ENCODE data around the gene FOXF1. TPM values are rescaled to one million over a fixed set of nuclear protein-coding genes. Genes with fewer than 3 reads are reported as not detected.

Gene FOXF1
- polyA plus RNA-seq, 2 of the 4 experiments (the other 2 are of a cell fraction), result not detected

DNA sequence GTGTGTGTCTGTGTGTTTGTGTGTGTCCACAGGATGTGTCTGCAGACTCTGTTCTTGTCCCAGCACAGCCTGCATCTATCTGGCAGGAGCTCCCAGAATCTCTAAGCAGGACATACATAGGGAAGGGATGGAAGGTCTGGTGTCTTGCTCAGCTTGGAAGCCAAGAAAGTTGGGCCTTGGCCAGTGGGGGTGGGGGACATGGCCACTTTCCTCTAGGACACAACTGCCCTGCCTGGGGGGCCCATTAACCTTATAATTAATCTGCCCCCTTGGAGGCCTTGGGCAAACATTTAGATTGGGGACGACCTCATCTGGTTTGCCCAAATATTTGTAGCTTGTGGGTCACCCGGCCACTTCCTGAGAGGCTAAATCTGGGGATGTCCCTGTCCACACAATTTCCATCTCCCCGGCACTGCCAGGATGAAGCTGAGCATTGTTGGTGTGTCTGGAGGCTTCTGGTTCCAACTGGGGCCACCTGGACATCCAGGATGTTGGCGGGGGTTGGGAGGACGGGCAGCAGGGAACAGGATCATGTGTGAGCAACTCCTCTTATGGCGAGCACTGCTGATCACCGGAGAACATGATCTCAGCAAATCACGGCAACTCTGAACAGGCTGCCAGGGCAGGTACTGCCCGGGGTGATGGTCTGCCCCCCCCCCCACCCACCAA lies 17.2 kb upstream of the FOXF1 start:
- FAIRE-seq (no peak), DNase-seq (ENCODE audit: low read depth in 1 of 2, low spot score in 1 of 2) (no peak), ATAC-seq (no peak)
- Histone ChIP-seq H3K4me3 (no peak overlapping the region), H3K4me1 (no peaks in the 10 kb centered on the region), H3K4me2 (no peak overlapping the region), H3K27ac (no peak overlapping the region), H3K9me3 (peaks cover 4% of the 10 kb centered on the region; the same call in 1 of the 3 replicates)
- WGBS (ENCODE audit: missing lambda C conversion rate), result 5% methylated on average over 9 of the region's 9 CpGs
- CTCF ChIA-PET, result interaction anchor here (0.6 to 1.3 kb wide), 2 partner anchors 25 to 155 kb away, joined by 4 to 5 read pairs; no protein-coding TSS in a partner anchor
- no peak for TF ChIP-seq ZC3H11A (IDR thresholded peaks at IDR 0.05)
- TF ChIP-seq, protein P1, sequence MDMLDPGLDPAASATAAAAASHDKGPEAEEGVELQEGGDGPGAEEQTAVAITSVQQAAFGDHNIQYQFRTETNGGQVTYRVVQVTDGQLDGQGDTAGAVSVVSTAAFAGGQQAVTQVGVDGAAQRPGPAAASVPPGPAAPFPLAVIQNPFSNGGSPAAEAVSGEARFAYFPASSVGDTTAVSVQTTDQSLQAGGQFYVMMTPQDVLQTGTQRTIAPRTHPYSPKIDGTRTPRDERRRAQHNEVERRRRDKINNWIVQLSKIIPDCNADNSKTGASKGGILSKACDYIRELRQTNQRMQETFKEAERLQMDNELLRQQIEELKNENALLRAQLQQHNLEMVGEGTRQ (IDR thresholded peaks at IDR 0.05), result no peak
- TF ChIP-seq FOXS1 (CRISPR knock-in tag; IDR thresholded peaks at IDR 0.05), result no peak
- TF ChIP-seq JUNB (IDR thresholded peaks at IDR 0.05), result no peak
- no peak for TF ChIP-seq CHD2 (IDR thresholded peaks at IDR 0.05; ENCODE audit: low read length, partially characterized antibody)
- no peak for TF ChIP-seq MYC (IDR thresholded peaks at IDR 0.05; ENCODE audit: borderline replicate concordance, low read length)
- no peak for TF ChIP-seq RNF2 (IDR thresholded peaks at IDR 0.05; ENCODE audit: borderline replicate concordance, low read depth)
- no peak for TF ChIP-seq ZNF302 (CRISPR knock-in tag; IDR thresholded peaks at IDR 0.05)
- no peak for TF ChIP-seq BHLHE40 (IDR thresholded peaks at IDR 0.05; ENCODE audit: low read depth, low read length)
- no peak for TF ChIP-seq FOSL2 (IDR thresholded peaks at IDR 0.05)
- TF ChIP-seq FOSL2 (CRISPR knock-in tag; IDR thresholded peaks at IDR 0.05), result no peak
- TF ChIP-seq RAD21 (conservative IDR thresholded peaks at IDR 0.05 in 1 of 2, IDR thresholded peaks at IDR 0.05 in 1 of 2), result no peak
- no peak for TF ChIP-seq TP53 (CRISPR knock-in tag; IDR thresholded peaks at IDR 0.05)
- TF ChIP-seq CBX2 (IDR thresholded peaks at IDR 0.05; ENCODE audit: borderline replicate concordance, low read depth), result no peak
- TF ChIP-seq RCOR1 (IDR thresholded peaks at IDR 0.05; ENCODE audit: low read depth, low read length), result no peak
- no peak for TF ChIP-seq HDAC2 (IDR thresholded peaks at IDR 0.05)
- POLR2A ChIA-PET, result no interaction called here

DNA sequence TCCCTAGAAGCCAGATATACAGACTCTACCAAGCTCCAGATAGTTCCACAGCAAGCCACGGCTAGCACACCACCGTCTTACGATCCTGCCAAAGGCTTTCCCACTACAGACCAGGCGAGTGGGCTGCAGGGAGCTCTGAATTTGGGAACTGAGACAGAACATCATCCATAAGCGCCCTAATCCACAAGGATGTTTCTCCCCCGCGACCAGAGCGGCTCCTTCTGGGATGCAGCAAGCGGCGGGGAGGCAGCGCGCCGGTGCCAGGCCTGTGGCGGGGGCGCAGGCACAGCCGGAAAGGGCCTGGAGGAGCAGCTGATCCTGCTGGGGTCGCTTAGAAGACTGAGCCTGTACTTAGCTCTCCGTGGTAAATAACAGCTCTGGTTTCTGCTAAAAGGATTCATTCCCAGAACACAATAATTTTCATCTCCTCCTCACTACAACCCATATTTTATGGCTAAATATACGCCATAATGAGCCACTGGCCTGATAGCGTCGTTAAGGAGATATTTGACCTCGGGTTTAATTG lies 16.2 kb upstream of the FOXF1 start:
- FAIRE-seq, result no peak
- 30% methylated on average over 18 of the region's 22 CpGs for WGBS (ENCODE audit: missing lambda C conversion rate)
- Histone ChIP-seq H3K4me1 (no peaks in the 10 kb centered on the region), H3K9me3 (peaks cover 4% of the 10 kb centered on the region; the same call in 1 of the 3 replicates), H3K4me3 (no peak overlapping the region), H3K4me2 (no peak overlapping the region), H3K27ac (no peak overlapping the region)
- no peak for DNase-seq (ENCODE audit: low read depth in 1 of 2, low spot score in 1 of 2)
- ChIA-PET POLR2A (no interaction called here), CTCF (interaction anchor here (0.6 to 1.4 kb wide), 4 partner anchors 24 to 154 kb away, joined by 3 to 5 read pairs (median 4); no protein-coding TSS in a partner anchor)
- TF ChIP-seq, protein P1 (IDR thresholded peaks at IDR 0.05), result no peak
- TF ChIP-seq PHF8 (IDR thresholded peaks at IDR 0.05; ENCODE audit: borderline replicate concordance, low read depth) (no peak), HOXB5 (CRISPR knock-in tag; IDR thresholded peaks at IDR 0.05) (no peak), SREBF2 (IDR thresholded peaks at IDR 0.05) (no peak), FOSB (CRISPR knock-in tag; IDR thresholded peaks at IDR 0.05) (no peak), EHMT2 (IDR thresholded peaks at IDR 0.05; ENCODE audit: low read depth) (no peak), RNF2 (IDR thresholded peaks at IDR 0.05; ENCODE audit: borderline replicate concordance, low read depth) (no peak), ZC3H11A (IDR thresholded peaks at IDR 0.05) (no peak), RAD21 (conservative IDR thresholded peaks at IDR 0.05 in 1 of 2, IDR thresholded peaks at IDR 0.05 in 1 of 2) (no peak), CBX2 (IDR thresholded peaks at IDR 0.05; ENCODE audit: borderline replicate concordance, low read depth) (no peak), BHLHE40 (IDR thresholded peaks at IDR 0.05; ENCODE audit: low read depth, low read length) (no peak), CHD4 (IDR thresholded peaks at IDR 0.05; ENCODE audit: borderline replicate concordance) (no peak), NPAS2 (CRISPR knock-in tag; IDR thresholded peaks at IDR 0.05; ENCODE audit: borderline replicate concordance) (no peak), JUNB (IDR thresholded peaks at IDR 0.05) (no peak), CEBPB (IDR thresholded peaks at IDR 0.05) (no peak)
- TF ChIP-seq, protein P2, sequence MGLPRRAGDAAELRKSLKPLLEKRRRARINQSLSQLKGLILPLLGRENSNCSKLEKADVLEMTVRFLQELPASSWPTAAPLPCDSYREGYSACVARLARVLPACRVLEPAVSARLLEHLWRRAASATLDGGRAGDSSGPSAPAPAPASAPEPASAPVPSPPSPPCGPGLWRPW (IDR thresholded peaks at IDR 0.05), result no peak
- ATAC-seq, result no peak
